ENCODE measurements around the gene YKT6.

DNA sequence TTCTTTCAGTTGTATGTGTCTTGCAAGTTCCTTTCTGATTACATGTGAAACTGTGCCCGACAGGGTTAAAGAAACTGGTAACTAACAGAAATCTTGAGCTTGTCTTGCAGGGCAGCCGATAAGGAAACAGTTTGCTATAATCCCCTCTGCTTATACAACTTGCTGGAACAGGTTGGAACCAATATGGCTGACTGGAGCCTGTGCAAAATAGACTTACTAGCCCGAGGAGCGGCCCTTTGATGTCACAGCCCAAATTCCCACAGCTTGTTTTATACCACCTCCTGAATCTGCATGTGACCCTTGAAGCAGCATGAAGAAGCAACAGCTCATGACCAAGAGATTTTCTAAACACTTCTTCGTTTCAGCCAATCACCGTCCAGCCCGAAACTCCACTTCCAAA is 3.3 kb upstream of the YKT6 start:
- TF ChIP-seq, protein P1, sequence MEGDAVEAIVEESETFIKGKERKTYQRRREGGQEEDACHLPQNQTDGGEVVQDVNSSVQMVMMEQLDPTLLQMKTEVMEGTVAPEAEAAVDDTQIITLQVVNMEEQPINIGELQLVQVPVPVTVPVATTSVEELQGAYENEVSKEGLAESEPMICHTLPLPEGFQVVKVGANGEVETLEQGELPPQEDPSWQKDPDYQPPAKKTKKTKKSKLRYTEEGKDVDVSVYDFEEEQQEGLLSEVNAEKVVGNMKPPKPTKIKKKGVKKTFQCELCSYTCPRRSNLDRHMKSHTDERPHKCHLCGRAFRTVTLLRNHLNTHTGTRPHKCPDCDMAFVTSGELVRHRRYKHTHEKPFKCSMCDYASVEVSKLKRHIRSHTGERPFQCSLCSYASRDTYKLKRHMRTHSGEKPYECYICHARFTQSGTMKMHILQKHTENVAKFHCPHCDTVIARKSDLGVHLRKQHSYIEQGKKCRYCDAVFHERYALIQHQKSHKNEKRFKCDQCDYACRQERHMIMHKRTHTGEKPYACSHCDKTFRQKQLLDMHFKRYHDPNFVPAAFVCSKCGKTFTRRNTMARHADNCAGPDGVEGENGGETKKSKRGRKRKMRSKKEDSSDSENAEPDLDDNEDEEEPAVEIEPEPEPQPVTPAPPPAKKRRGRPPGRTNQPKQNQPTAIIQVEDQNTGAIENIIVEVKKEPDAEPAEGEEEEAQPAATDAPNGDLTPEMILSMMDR (IDR thresholded peaks at IDR 0.05; ENCODE audit: low read depth, low read length), result no peak
- no peak for TF ChIP-seq EZH2phosphoT487 (IDR thresholded peaks at IDR 0.05; ENCODE audit: low read depth)
